IMR-90 (cell line): ENCODE measurements around the gene ARHGEF10L. TPM values are rescaled to one million over a fixed set of nuclear protein-coding genes. Genes with fewer than 3 reads are reported as not detected.

Experiments
- ATAC-seq: fragments of 200-7000 bp; cut with Tn5 transposase; 2 replicates; pipeline ENCODE4 v1.9.1; 2020; ENCODE audit warnings: low read depth, mild to moderate bottlenecking, moderate library complexity
- BruUV-seq: library from RNA; stranded (reverse); fragments of 400-500 nt; replicated peaks from 2 replicates; lab custom pipeline; 2021; lab: Mats Ljungman, UMichigan
- CTCF ChIA-PET: fragments of 300-600 bp; formaldehyde crosslinking; extraction: SDS; loops from one replicate; lab custom pipeline; 2021; ENCODE audit warnings: antibody characterized with exemption; lab: Yijun Ruan, JAX
- POLR2A ChIA-PET: fragments of 300-600 bp; sonication (Branson Sonifier 250); formaldehyde crosslinking; loops from one replicate; lab custom pipeline; 2022; ENCODE audit warnings: antibody characterized with exemption; ENCODE audit not compliant: unreplicated experiment; lab: Charles Lee
- DNase-seq: peaks from one replicate; pipeline ENCODE4 v3.0.0; 2013
- H2AFZ ChIP-seq: replicated peaks from 2 replicates; pipeline ENCODE3; 2013; ENCODE audit warnings: low read length, mild to moderate bottlenecking; ENCODE audit not compliant: poor library complexity
- H2AK5ac ChIP-seq: 2 replicates; pipeline ENCODE4 v1.6.1; 2013; ENCODE audit warnings: low read depth, low read length, inconsistent platforms
- H2AK9ac ChIP-seq: replicated peaks from 2 replicates; pipeline ENCODE3; 2013; ENCODE audit warnings: mild to moderate bottlenecking, low read depth, low read length, moderate library complexity; ENCODE audit not compliant: poor library complexity
- H2BK120ac ChIP-seq: 2 replicates; pipeline ENCODE4 v1.6.1; 2013; ENCODE audit warnings: low read depth, low read length, inconsistent platforms
- H2BK15ac ChIP-seq: 3 replicates; pipeline ENCODE4 v1.6.1; 2013; ENCODE audit warnings: low read depth, low read length, inconsistent platforms
- H2BK20ac ChIP-seq: 2 replicates; pipeline ENCODE4 v1.6.1; 2013; ENCODE audit warnings: low read depth, mild to moderate bottlenecking, inconsistent platforms, low read length, moderate library complexity
- H2BK5ac ChIP-seq: 2 replicates; pipeline ENCODE4 v1.6.1; 2013; ENCODE audit warnings: mild to moderate bottlenecking, low read depth, low read length, inconsistent platforms; ENCODE audit not compliant: poor library complexity, severe bottlenecking
- H3K14ac ChIP-seq: replicated peaks from 2 replicates; pipeline ENCODE4 v1.6.1; 2013; ENCODE audit warnings: low read depth, low read length, inconsistent platforms
- H3K18ac ChIP-seq: 2 replicates; pipeline ENCODE4 v1.6.1; 2013; ENCODE audit warnings: low read depth, low read length, control low read depth
- H3K23ac ChIP-seq: 2 replicates; pipeline ENCODE4 v1.6.1; 2013; ENCODE audit warnings: low read depth, low read length, inconsistent platforms
- H3K27ac ChIP-seq: 2 replicates; pipeline ENCODE4 v1.5.1; 2013; ENCODE audit warnings: mild to moderate bottlenecking, control low read depth, low read length; ENCODE audit not compliant: insufficient read depth
- H3K27me3 ChIP-seq: 2 replicates; pipeline ENCODE4 v1.6.1; 2013; ENCODE audit warnings: low read length; ENCODE audit not compliant: control insufficient read depth, insufficient read depth
- H3K36me3 ChIP-seq: 2 replicates; pipeline ENCODE4 v1.6.1; 2013; ENCODE audit warnings: low read length, mixed read lengths; ENCODE audit not compliant: control insufficient read depth, insufficient read depth
- H3K4ac ChIP-seq: 2 replicates; pipeline ENCODE4 v1.6.1; 2013; ENCODE audit warnings: low read depth, low read length, inconsistent platforms
- H3K4me1 ChIP-seq: 2 replicates; pipeline ENCODE4 v1.6.1; 2013; ENCODE audit warnings: low read length, mixed read lengths; ENCODE audit not compliant: control insufficient read depth, insufficient read depth
- H3K4me2 ChIP-seq: 2 replicates; pipeline ENCODE4 v1.6.1; 2013; ENCODE audit warnings: low read depth, mild to moderate bottlenecking, control low read depth, low read length, moderate library complexity
- H3K4me3 ChIP-seq: 2 replicates; pipeline ENCODE4 v1.5.1; 2013; ENCODE audit warnings: low read depth, mild to moderate bottlenecking, control low read depth, low read length, moderate library complexity; ENCODE audit not compliant: insufficient read depth
- H3K56ac ChIP-seq: 2 replicates; pipeline ENCODE4 v1.6.1; 2013; ENCODE audit warnings: low read length, inconsistent platforms; ENCODE audit not compliant: insufficient read depth; ENCODE audit errors: extremely low read depth
- H3K79me1 ChIP-seq, 2 experiments: 2 replicates each; pipeline ENCODE4 v1.6.1; 2013; ENCODE audit warnings: low read length in 2 of 2, inconsistent platforms in 1 of 2, low read depth in 1 of 2
- H3K9ac ChIP-seq: 2 replicates; pipeline ENCODE4 v1.6.1; 2013; ENCODE audit warnings: low read depth, low read length, control low read depth
- H3K9me1 ChIP-seq: 2 replicates; pipeline ENCODE4 v1.6.1; 2013; ENCODE audit warnings: low read length, inconsistent platforms; ENCODE audit not compliant: insufficient read depth
- H3K9me3 ChIP-seq: 2 replicates; pipeline ENCODE4 v1.6.1; 2013; ENCODE audit warnings: low read length; ENCODE audit not compliant: control insufficient read depth, insufficient read depth
- H4K20me1 ChIP-seq: 2 replicates; pipeline ENCODE4 v1.6.1; 2013; ENCODE audit warnings: low read length, inconsistent platforms; ENCODE audit not compliant: insufficient read depth
- H4K5ac ChIP-seq: 2 replicates; pipeline ENCODE4 v1.6.1; 2013; ENCODE audit warnings: mild to moderate bottlenecking, low read depth, low read length, control low read depth
- H4K8ac ChIP-seq, 2 experiments: 2 replicates each; pipeline ENCODE4 v1.6.1; 2013; ENCODE audit warnings: low read depth in 2 of 2, low read length in 2 of 2, control low read depth in 1 of 2, inconsistent platforms in 1 of 2
- H4K91ac ChIP-seq: 2 replicates; pipeline ENCODE4 v1.6.1; 2013; ENCODE audit warnings: low read depth, low read length, inconsistent platforms; ENCODE audit not compliant: insufficient read depth
- BHLHE40 ChIP-seq: fragments of 150-350 bp; IDR thresholded peaks from 2 replicates; pipeline ENCODE4 v1.6.1; 2016; ENCODE audit warnings: mild to moderate bottlenecking, low read depth, low read length
- CHD1 ChIP-seq: IDR thresholded peaks from 2 replicates; pipeline ENCODE4 v1.6.1; 2012; ENCODE audit warnings: low read depth, low read length, improper control_type of control experiment
- CTCF ChIP-seq: conservative IDR thresholded peaks from 2 replicates; pipeline ENCODE4 v1.5.1; 2012; ENCODE audit warnings: mild to moderate bottlenecking, low read depth, low read length, improper control_type of control experiment
- ELK1 ChIP-seq: fragments of 150-350 bp; IDR thresholded peaks from 2 replicates; pipeline ENCODE4 v1.6.1; 2016; ENCODE audit warnings: low read depth, mild to moderate bottlenecking, low read length, moderate library complexity, borderline replicate concordance
- FOS ChIP-seq: fragments of 150-350 bp; IDR thresholded peaks from 2 replicates; pipeline ENCODE4 v1.6.1; 2016; ENCODE audit warnings: low read depth, low read length
- MAFK ChIP-seq: IDR thresholded peaks from 2 replicates; pipeline ENCODE4 v1.6.1; 2012; ENCODE audit warnings: low read depth, low read length, improper control_type of control experiment
- MAZ ChIP-seq: IDR thresholded peaks from 2 replicates; pipeline ENCODE4 v1.6.1; 2012; ENCODE audit warnings: low read depth, mild to moderate bottlenecking, low read length, improper control_type of control experiment, moderate library complexity, borderline replicate concordance
- MXI1 ChIP-seq: IDR thresholded peaks from 2 replicates; pipeline ENCODE4 v1.6.1; 2012; ENCODE audit warnings: low read depth, mild to moderate bottlenecking, low read length, moderate library complexity, borderline replicate concordance
- NFE2L2 ChIP-seq: fragments of 150-350 bp; IDR thresholded peaks from 2 replicates; pipeline ENCODE4 v1.6.1; 2016; ENCODE audit warnings: low read depth, mild to moderate bottlenecking, low read length
- POLR2A ChIP-seq: IDR thresholded peaks from 2 replicates; pipeline ENCODE4 v1.6.1; 2012; ENCODE audit warnings: mild to moderate bottlenecking, low read depth, low read length
- RAD21 ChIP-seq: IDR thresholded peaks from 2 replicates; pipeline ENCODE4 v1.6.1; 2012; ENCODE audit warnings: low read length, improper control_type of control experiment
- RCOR1 ChIP-seq: IDR thresholded peaks from 2 replicates; pipeline ENCODE4 v1.6.1; 2012; ENCODE audit warnings: mild to moderate bottlenecking, low read length, improper control_type of control experiment; ENCODE audit not compliant: insufficient replicate concordance
- RFX5 ChIP-seq: IDR thresholded peaks from 2 replicates; pipeline ENCODE4 v1.8.0; 2012; ENCODE audit warnings: low read depth, mild to moderate bottlenecking, low read length, moderate library complexity
- SMC3 ChIP-seq: fragments of 150-350 bp; IDR thresholded peaks from 2 replicates; pipeline ENCODE4 v1.6.1; 2016; ENCODE audit warnings: low read depth, mild to moderate bottlenecking, antibody characterized with exemption, low read length, moderate library complexity
- USF2 ChIP-seq: fragments of 150-350 bp; IDR thresholded peaks from 2 replicates; pipeline ENCODE4 v1.6.1; 2017; ENCODE audit warnings: mild to moderate bottlenecking, antibody characterized with exemption, low read length, low read depth
- WGBS, 2 experiments: methylation state at CpG; one replicate each; pipeline versions ENCODE4 v1.1.5 to v1.1.7; 2013; ENCODE audit warnings: missing lambda C conversion rate in 2 of 2; ENCODE audit not compliant: insufficient read length in 1 of 2; ENCODE audit errors: extremely low coverage in 2 of 2; 5-methylcytosine and 5-hydroxymethylcytosine counted together
- dilution Hi-C: fragments of 300-500 bp; cut with HindIII; formaldehyde crosslinking; loops from one replicate; pipeline ENCODE4 v1.14.3; 2018; ENCODE audit warnings: low sequenced_read_pairs; ENCODE audit not compliant: unreplicated experiment
- in situ Hi-C: fragments of 300-500 bp; cut with MboI; formaldehyde crosslinking; loops from 3 replicates; pipeline ENCODE4 v1.14.3; 2019; ENCODE audit warnings: low sequenced_read_pairs, inconsistent platforms, mixed read lengths
- intact Hi-C: fragments of 100-400 bp; cut with micrococcal nuclease; formaldehyde crosslinking; loops from 2 replicates; pipeline ENCODE4 v1.10.0; 2022
- polyA plus RNA-seq, 3 experiments: library from polyadenylated mRNA; depleted of rRNA; stranded (reverse); fragments of >200 nt; gene quantifications; 2 replicates each; pipeline ENCODE4 v1.2.3, GENCODE V29; 2012; ENCODE audit warnings: low replicate concordance in 1 of 3
- total RNA-seq: library from RNA; depleted of rRNA; stranded (reverse); fragments of >200 nt; gene quantifications from 2 replicates; pipeline ENCODE4 v1.2.3, GENCODE V29; 2012

Gene ARHGEF10L
- total and polyA plus RNA-seq, 2 of the 4 experiments (the other 2 are of a cell fraction): 4.8 to 12.4 TPM

- no peak overlapping the region for H4K91ac ChIP-seq
- WGBS, 2 experiments: 20% methylated on average over 1 of the region's 7 CpGs; no CpG with 5 or more reads in 1 of the 2 experiments
- no peak for TF ChIP-seq RAD21
- TF ChIP-seq RCOR1: no peak
- no peak for TF ChIP-seq SMC3
- TF ChIP-seq MXI1: no peak
- TF ChIP-seq ELK1: no peak
- TF ChIP-seq POLR2A: no peak
- no peak for TF ChIP-seq RFX5
- TF ChIP-seq NFE2L2: no peak
- TF ChIP-seq CTCF: no peak
- TF ChIP-seq FOS: no peak
- TF ChIP-seq CHD1: no peak
- no peak for TF ChIP-seq USF2
- TF ChIP-seq MAFK: no peak
- TF ChIP-seq BHLHE40: no peak
- no peak for TF ChIP-seq MAZ
These were observed 164.7 kb downstream of the ARHGEF10L start for GRCh38 chr1:17704176-17704575.

More at GRCh38 chr1:17704176-17704575, 164.7 kb downstream of the ARHGEF10L start:
- ATAC-seq (no peak), DNase-seq (no peak)
- no peaks in the 10 kb centered on the region for H4K20me1 ChIP-seq
- CTCF ChIA-PET: interaction anchor here (0.5 kb wide), 1 partner anchor 219 kb away, joined by 3 read pairs; no protein-coding TSS in a partner anchor
- H3K4me1 ChIP-seq: no peaks in the 10 kb centered on the region
- H3K79me1 ChIP-seq: no peaks in the 10 kb centered on the region
- H3K27ac ChIP-seq: no peak overlapping the region
- H3K36me3 ChIP-seq: no peaks in the 10 kb centered on the region
- H2BK15ac ChIP-seq: no peak overlapping the region
- BruUV-seq: no TSS peak
- intact Hi-C loops (no loop called here), dilution Hi-C loops (no loop called here), in situ Hi-C loops (no loop called here)
- H2BK120ac ChIP-seq: no peak overlapping the region
- no peak overlapping the region for H3K56ac ChIP-seq
- H2AK5ac ChIP-seq: no peak overlapping the region
- no peak overlapping the region for H3K4me2 ChIP-seq
- H3K9me1 ChIP-seq: no peaks in the 10 kb centered on the region
- peaks cover 15% of the 10 kb centered on the region for H3K27me3 ChIP-seq
- H3K9me3 ChIP-seq: no peaks in the 10 kb centered on the region
- no peak overlapping the region for H3K23ac ChIP-seq
- no peak overlapping the region for H3K14ac ChIP-seq
- no peak overlapping the region for H2BK5ac ChIP-seq
- POLR2A ChIA-PET: interaction anchor here (0.7 kb wide), 1 partner anchor 64 kb away, joined by 12 read pairs; no protein-coding TSS in a partner anchor
- H2BK20ac ChIP-seq: no peak overlapping the region
- H3K18ac ChIP-seq: no peak overlapping the region
- no peak overlapping the region for H2AK9ac ChIP-seq
- no peak overlapping the region for H2AFZ ChIP-seq
- H3K4me3 ChIP-seq: no peak overlapping the region
- no peak overlapping the region for H3K9ac ChIP-seq
- no peak overlapping the region for H4K8ac ChIP-seq
- no peak overlapping the region for H4K5ac ChIP-seq
- H3K4ac ChIP-seq: no peak overlapping the region
